Esophagus muscularis mucosa (tissue), 4 donors: ENCODE data around the gene MKRN2OS.

ENCODE experiments used
- CTCF ChIP-seq, 3 experiments: fragments of 200-600 bp in 2 of 3; fragments of 450-650 bp in 1 of 3; sonication (generic) in 2 of 3; IDR thresholded peaks; one replicate each; pipeline ENCODE4 v1.5.1; 2017 to 2019; ENCODE audit warnings: antibody characterized with exemption in 3 of 3, mild to moderate bottlenecking in 2 of 3, moderate library complexity in 1 of 3
- EP300 ChIP-seq: sonication (generic); formaldehyde crosslinking; IDR thresholded peaks from one replicate; pipeline ENCODE4 v1.6.1; 2017; ENCODE audit warnings: antibody characterized with exemption
- POLR2A ChIP-seq: fragments of 450-650 bp; IDR thresholded peaks from one replicate; pipeline ENCODE4 v1.6.1; 2017; ENCODE audit warnings: antibody characterized with exemption, moderate library complexity, mild to moderate bottlenecking, low read depth
- POLR2AphosphoS5 ChIP-seq, 2 donors: sonication (generic); formaldehyde crosslinking; IDR thresholded peaks; one replicate each; pipeline ENCODE4 v1.6.1; 2017; ENCODE audit warnings: antibody characterized with exemption in 2 of 2

- TF ChIP-seq CTCF (IDR thresholded peaks at IDR 0.05) (no peak), POLR2A (no peak), POLR2AphosphoS5 (IDR thresholded peaks at IDR 0.05) (no peak), EP300 (no peak)
Observed at GRCh38 chr3:12516873-12517272, 28.4 kb downstream of the MKRN2OS start.
